Measurements from ENCODE around the gene TBX1.
A peak's percentile ranks its signal among the peaks of the same experiment; 100 is the strongest.

The TBX1 gene

GRCh38 chr22:19753996-19754700, 6.4 kb upstream of the TBX1 start:
- Histone ChIP-seq H3K4me1 (ENCODE audit: control insufficient read depth, insufficient read depth, low read length, poor library complexity, severe bottlenecking) (peaks cover 25% of the 10 kb centered on the region), H3K9me3 (ENCODE audit: control insufficient read depth, low read length) (no peaks in the 10 kb centered on the region)

GRCh38 chr22:19754701-19755144, 5.9 kb upstream of the TBX1 start:
- Histone ChIP-seq H3K36me3 (ENCODE audit: control insufficient read depth, insufficient read depth, low read length) (no peaks in the 10 kb centered on the region), H3K27me3 (replicated peaks; ENCODE audit: control insufficient read depth, insufficient read depth, low read length, poor library complexity, severe bottlenecking) (peaks cover 39% of the 10 kb centered on the region), H3K4me3 (ENCODE audit: insufficient read depth, low read depth, low read length, poor library complexity, severe bottlenecking) (no peak overlapping the region), H3K4me1 (ENCODE audit: control insufficient read depth, insufficient read depth, low read length, poor library complexity, severe bottlenecking) (peaks cover 31% of the 10 kb centered on the region), H3K9me3 (ENCODE audit: control insufficient read depth, low read length) (no peaks in the 10 kb centered on the region), H3K27ac (ENCODE audit: insufficient read depth, low read length, poor library complexity, severe bottlenecking) (no peak overlapping the region)
- DNase-seq: no peak

More at GRCh38 chr22:19753996-19754700, 6.4 kb upstream of the TBX1 start:
- H3K4me3 ChIP-seq (ENCODE audit: insufficient read depth, low read depth, low read length, poor library complexity, severe bottlenecking): no peak overlapping the region
- peaks cover 35% of the 10 kb centered on the region for H3K27me3 ChIP-seq (replicated peaks; ENCODE audit: control insufficient read depth, insufficient read depth, low read length, poor library complexity, severe bottlenecking)
- no peaks in the 10 kb centered on the region for H3K36me3 ChIP-seq (ENCODE audit: control insufficient read depth, insufficient read depth, low read length)
- no peak for DNase-seq
- H3K27ac ChIP-seq (ENCODE audit: insufficient read depth, low read length, poor library complexity, severe bottlenecking): no peak overlapping the region

GRCh38 chr22:19755145-19755710, 5.3 kb upstream of the TBX1 start:
- H3K27me3 ChIP-seq (replicated peaks; ENCODE audit: control insufficient read depth, insufficient read depth, low read length, poor library complexity, severe bottlenecking): peaks cover 41% of the 10 kb centered on the region
- H3K9me3 ChIP-seq (ENCODE audit: control insufficient read depth, low read length): no peaks in the 10 kb centered on the region
- H3K4me3 ChIP-seq (ENCODE audit: insufficient read depth, low read depth, low read length, poor library complexity, severe bottlenecking): no peak overlapping the region
- peaks cover 33% of the 10 kb centered on the region for H3K4me1 ChIP-seq (ENCODE audit: control insufficient read depth, insufficient read depth, low read length, poor library complexity, severe bottlenecking)
- no peak for DNase-seq
- no peaks in the 10 kb centered on the region for H3K36me3 ChIP-seq (ENCODE audit: control insufficient read depth, insufficient read depth, low read length)
- H3K27ac ChIP-seq (ENCODE audit: insufficient read depth, low read length, poor library complexity, severe bottlenecking): no peak overlapping the region

GRCh38 chr22:19755722-19756287, 4.8 kb upstream of the TBX1 start:
- peak overlapping the region; percentile 46 for H3K4me3 ChIP-seq (ENCODE audit: insufficient read depth, low read depth, low read length, poor library complexity, severe bottlenecking)
- no peaks in the 10 kb centered on the region for H3K36me3 ChIP-seq (ENCODE audit: control insufficient read depth, insufficient read depth, low read length)
- H3K4me1 ChIP-seq (ENCODE audit: control insufficient read depth, insufficient read depth, low read length, poor library complexity, severe bottlenecking): peaks cover 33% of the 10 kb centered on the region
- no peak for DNase-seq
- H3K9me3 ChIP-seq (ENCODE audit: control insufficient read depth, low read length): no peaks in the 10 kb centered on the region
- no peak overlapping the region for H3K27ac ChIP-seq (ENCODE audit: insufficient read depth, low read length, poor library complexity, severe bottlenecking)
- peaks cover 41% of the 10 kb centered on the region for H3K27me3 ChIP-seq (replicated peaks; ENCODE audit: control insufficient read depth, insufficient read depth, low read length, poor library complexity, severe bottlenecking)

- peak; percentile 43 to 56 (median 46) for DNase-seq
- H3K4me3 ChIP-seq (ENCODE audit: insufficient read depth, low read depth, low read length, poor library complexity, severe bottlenecking): peak overlapping the region; percentile 46
- H3K4me1 ChIP-seq (ENCODE audit: control insufficient read depth, insufficient read depth, low read length, poor library complexity, severe bottlenecking): peaks cover 34% of the 10 kb centered on the region
- H3K36me3 ChIP-seq (ENCODE audit: control insufficient read depth, insufficient read depth, low read length): no peaks in the 10 kb centered on the region
- no peaks in the 10 kb centered on the region for H3K9me3 ChIP-seq (ENCODE audit: control insufficient read depth, low read length)
- no peak overlapping the region for H3K27ac ChIP-seq (ENCODE audit: insufficient read depth, low read length, poor library complexity, severe bottlenecking)
- H3K27me3 ChIP-seq (replicated peaks; ENCODE audit: control insufficient read depth, insufficient read depth, low read length, poor library complexity, severe bottlenecking): peaks cover 44% of the 10 kb centered on the region
Observed at GRCh38 chr22:19756288-19757128, 4.1 kb upstream of the TBX1 start.

DNA sequence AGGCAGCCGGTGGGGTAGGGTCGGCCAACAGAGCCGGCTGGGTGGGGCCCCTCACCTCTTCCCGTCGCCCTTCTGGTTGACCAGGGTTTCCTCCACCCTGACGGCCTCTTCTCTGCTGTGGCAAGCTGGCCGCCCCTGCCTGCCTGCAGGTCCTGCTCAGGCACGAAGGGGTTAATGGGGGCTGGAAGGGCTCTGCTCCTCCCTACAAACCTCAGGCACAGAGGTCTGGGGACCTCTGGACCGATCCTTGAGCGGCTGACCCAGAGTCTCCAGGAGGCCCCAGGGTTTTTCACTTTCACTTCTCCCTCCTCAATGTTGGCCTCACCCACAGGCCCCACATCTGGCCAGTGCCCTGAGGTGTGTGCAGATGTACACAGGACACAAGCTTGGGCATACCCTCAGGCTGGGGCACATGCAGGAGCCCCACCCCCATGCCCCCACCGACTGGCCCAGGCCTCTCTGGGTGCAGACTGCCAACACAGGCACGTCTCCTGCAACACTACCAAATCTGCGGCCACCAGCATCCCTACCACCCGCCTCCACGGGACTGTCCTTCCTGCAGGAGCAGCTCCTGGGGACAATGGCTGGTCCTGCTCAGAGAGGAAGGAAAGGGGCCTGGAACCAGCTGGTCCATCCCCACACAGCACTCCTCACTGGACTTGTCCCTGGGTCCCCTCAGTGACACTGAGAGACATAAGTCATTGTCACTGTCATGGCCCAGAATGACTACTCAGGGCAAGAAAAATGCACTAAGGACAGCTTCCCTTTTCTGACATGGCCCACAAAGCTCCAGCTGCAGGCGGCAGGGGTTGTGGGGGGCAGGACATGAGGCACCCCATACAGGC, 3.2 kb upstream of the TBX1 start:
- no peak for DNase-seq
- Histone ChIP-seq H3K27me3 (replicated peaks; ENCODE audit: control insufficient read depth, insufficient read depth, low read length, poor library complexity, severe bottlenecking) (peaks cover 44% of the 10 kb centered on the region), H3K9me3 (ENCODE audit: control insufficient read depth, low read length) (no peaks in the 10 kb centered on the region), H3K4me3 (ENCODE audit: insufficient read depth, low read depth, low read length, poor library complexity, severe bottlenecking) (no peak overlapping the region), H3K36me3 (ENCODE audit: control insufficient read depth, insufficient read depth, low read length) (no peaks in the 10 kb centered on the region), H3K4me1 (ENCODE audit: control insufficient read depth, insufficient read depth, low read length, poor library complexity, severe bottlenecking) (peaks cover 36% of the 10 kb centered on the region), H3K27ac (ENCODE audit: insufficient read depth, low read length, poor library complexity, severe bottlenecking) (no peak overlapping the region)

- peaks cover 36% of the 10 kb centered on the region for H3K4me1 ChIP-seq (ENCODE audit: control insufficient read depth, insufficient read depth, low read length, poor library complexity, severe bottlenecking)
- DNase-seq: no peak
- H3K4me3 ChIP-seq (ENCODE audit: insufficient read depth, low read depth, low read length, poor library complexity, severe bottlenecking): no peak overlapping the region
- H3K27me3 ChIP-seq (replicated peaks; ENCODE audit: control insufficient read depth, insufficient read depth, low read length, poor library complexity, severe bottlenecking): peaks cover 44% of the 10 kb centered on the region
- H3K9me3 ChIP-seq (ENCODE audit: control insufficient read depth, low read length): no peaks in the 10 kb centered on the region
- no peak overlapping the region for H3K27ac ChIP-seq (ENCODE audit: insufficient read depth, low read length, poor library complexity, severe bottlenecking)
- H3K36me3 ChIP-seq (ENCODE audit: control insufficient read depth, insufficient read depth, low read length): no peaks in the 10 kb centered on the region
Observed at GRCh38 chr22:19757985-19758895, 2.3 kb upstream of the TBX1 start.

- Histone ChIP-seq H3K36me3 (ENCODE audit: control insufficient read depth, insufficient read depth, low read length) (no peaks in the 10 kb centered on the region), H3K4me3 (ENCODE audit: insufficient read depth, low read depth, low read length, poor library complexity, severe bottlenecking) (no peak overlapping the region), H3K9me3 (ENCODE audit: control insufficient read depth, low read length) (no peaks in the 10 kb centered on the region), H3K27me3 (replicated peaks; ENCODE audit: control insufficient read depth, insufficient read depth, low read length, poor library complexity, severe bottlenecking) (peaks cover 44% of the 10 kb centered on the region), H3K4me1 (ENCODE audit: control insufficient read depth, insufficient read depth, low read length, poor library complexity, severe bottlenecking) (peaks cover 36% of the 10 kb centered on the region), H3K27ac (ENCODE audit: insufficient read depth, low read length, poor library complexity, severe bottlenecking) (no peak overlapping the region)
- DNase-seq: no peak
Observed at GRCh38 chr22:19758896-19759426, 1.6 kb upstream of the TBX1 start.

All from effector memory CD4-positive, alpha-beta T cell (primary cell).